Pancreas (tissue), 10 donors: Measurements from ENCODE around the gene ZFYVE28. TPM values are rescaled to one million over a fixed set of nuclear protein-coding genes. Genes with fewer than 3 reads are reported as not detected.

Experiments used
- ATAC-seq, 4 donors: fragments of 200-7000 bp; cut with Tn5 transposase; one replicate each; pipeline versions ENCODE4 v1.8.0 to v1.9.1; 2020; ENCODE audit warnings: mild to moderate bottlenecking in 4 of 4, moderate library complexity in 4 of 4
- DNase-seq, 6 donors: peaks; one replicate each; pipeline ENCODE4 v3.0.0-alpha.2; 2020
- FAIRE-seq: peaks from 2 replicates; lab custom pipeline; 2012; peaks lifted over from hg19 to GRCh38; lab: Jason Lieb, UNC
- H3K27ac ChIP-seq, 4 donors: fragments of 200-600 bp; sonication (generic); 1 replicate in 3 of 4; 2 replicates in 1 of 4; pipeline versions ENCODE4 v1.5.0 to v1.8.0; 2020
- H3K27me3 ChIP-seq, 4 donors: fragments of 200-600 bp; one replicate each; pipeline ENCODE4 v1.8.0; 2021
- H3K36me3 ChIP-seq, 3 donors: fragments of 200-600 bp; sonication (generic) in 1 of 3; one replicate each; pipeline versions ENCODE4 v1.5.0 to v1.8.0; 2020 to 2021
- H3K4me1 ChIP-seq, 3 donors: fragments of 200-600 bp; one replicate each; pipeline ENCODE4 v1.8.0; 2021
- H3K4me3 ChIP-seq, 4 donors: fragments of 200-600 bp; sonication (generic) in 2 of 4; one replicate each; pipeline versions ENCODE4 v1.5.0 to v1.8.0; 2020 to 2021
- H3K9me3 ChIP-seq, 4 donors: fragments of 200-600 bp; one replicate each; pipeline ENCODE4 v1.8.0; 2021
- WGBS, 2 donors: extraction: QIAGEN DNeasy Blood & Tissue Kit; methylation state at CpG; one replicate each; pipeline ENCODE4 v1.1.7; 2013; 5-methylcytosine and 5-hydroxymethylcytosine counted together
- intact Hi-C, 3 donors: fragments of 100-400 bp; cut with DNase I; formaldehyde crosslinking; loops; one replicate each; pipeline versions ENCODE4 v1.11.1 to v1.14.2; 2022
- polyA plus RNA-seq, 2 donors: library from polyadenylated mRNA; stranded (reverse); fragments of 200-250 nt; gene quantifications; one replicate each; pipeline ENCODE4 v1.2.3, GENCODE V29; 2013
- total RNA-seq, 6 donors: library from RNA; stranded (reverse); fragmentation: NEBNext Ultra II Directional in 4 of 6; extraction: Animal tissue kit (Norgen Biotek cat#: 25700) in 4 of 6; gene quantifications; one replicate each; pipeline versions ENCODE4 v1.2.1 to v1.2.4, GENCODE V29; 2021 to 2023
- TF ChIP-seq, protein P1 (sequence below), 4 donors: fragments of 200-600 bp; sonication (generic) in 3 of 4; IDR thresholded peaks; one replicate each; pipeline versions ENCODE4 v1.5.0 to v1.8.0; 2021; ENCODE audit warnings: antibody characterized with exemption in 4 of 4
- donor health status: healthy with polysubstance abuse.
- donor health status: DM: no; HTN: no; CAD: no; lungs with moderate emphysema.
- donor health status: DM: no; HTN: no; CAD: no.
- donor health status: control.
- donor health status: control.
- donor health status: Bipolar disorder and iron deficiency.
- donor health status: DM: yes; HTN: yes; CAD: no.
- donor health status: DM: no; HTN: no; CAD: no.
- donor health status: DM: no; HTN: no; CAD: no.
- donor health status: DM: yes; HTN: yes; CAD: no.

Gene ZFYVE28
- total and polyA plus RNA-seq, 8 donors, result 3.8 to 13.4 (median 6.0) TPM

GRCh38 chr4:2350982-2351381, 67.5 kb downstream of the ZFYVE28 start:
- Histone ChIP-seq H3K4me1 (no peaks in the 10 kb centered on the region), H3K36me3 (no peaks in the 10 kb centered on the region), H3K27ac (no peak overlapping the region), H3K9me3 (no peaks in the 10 kb centered on the region), H3K27me3 (no peaks in the 10 kb centered on the region), H3K4me3 (no peak overlapping the region)
- WGBS, 2 donors, result 78 to 83% methylated on average over 4 of the region's 4 CpGs
- DNase-seq (no peak), ATAC-seq (no peak), FAIRE-seq (no peak)
- TF ChIP-seq, protein P1, sequence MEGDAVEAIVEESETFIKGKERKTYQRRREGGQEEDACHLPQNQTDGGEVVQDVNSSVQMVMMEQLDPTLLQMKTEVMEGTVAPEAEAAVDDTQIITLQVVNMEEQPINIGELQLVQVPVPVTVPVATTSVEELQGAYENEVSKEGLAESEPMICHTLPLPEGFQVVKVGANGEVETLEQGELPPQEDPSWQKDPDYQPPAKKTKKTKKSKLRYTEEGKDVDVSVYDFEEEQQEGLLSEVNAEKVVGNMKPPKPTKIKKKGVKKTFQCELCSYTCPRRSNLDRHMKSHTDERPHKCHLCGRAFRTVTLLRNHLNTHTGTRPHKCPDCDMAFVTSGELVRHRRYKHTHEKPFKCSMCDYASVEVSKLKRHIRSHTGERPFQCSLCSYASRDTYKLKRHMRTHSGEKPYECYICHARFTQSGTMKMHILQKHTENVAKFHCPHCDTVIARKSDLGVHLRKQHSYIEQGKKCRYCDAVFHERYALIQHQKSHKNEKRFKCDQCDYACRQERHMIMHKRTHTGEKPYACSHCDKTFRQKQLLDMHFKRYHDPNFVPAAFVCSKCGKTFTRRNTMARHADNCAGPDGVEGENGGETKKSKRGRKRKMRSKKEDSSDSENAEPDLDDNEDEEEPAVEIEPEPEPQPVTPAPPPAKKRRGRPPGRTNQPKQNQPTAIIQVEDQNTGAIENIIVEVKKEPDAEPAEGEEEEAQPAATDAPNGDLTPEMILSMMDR (IDR thresholded peaks at IDR 0.05), result no peak
- intact Hi-C loops, result no loop called here

- TF ChIP-seq, protein P1 (IDR thresholded peaks at IDR 0.05), result no peak
- no peak for FAIRE-seq
- Histone ChIP-seq H3K4me3 (no peak overlapping the region), H3K27me3 (no peaks in the 10 kb centered on the region), H3K4me1 (no peaks in the 10 kb centered on the region), H3K36me3 (no peaks in the 10 kb centered on the region), H3K27ac (no peak overlapping the region), H3K9me3 (no peaks in the 10 kb centered on the region)
- intact Hi-C loops, result no loop called here
- ATAC-seq, result no peak
- 81 to 85% methylated on average over 3 of the region's 3 CpGs for WGBS, 2 donors
- no peak for DNase-seq
Measured at GRCh38 chr4:2348786-2349185, 69.7 kb downstream of the ZFYVE28 start.

DNA sequence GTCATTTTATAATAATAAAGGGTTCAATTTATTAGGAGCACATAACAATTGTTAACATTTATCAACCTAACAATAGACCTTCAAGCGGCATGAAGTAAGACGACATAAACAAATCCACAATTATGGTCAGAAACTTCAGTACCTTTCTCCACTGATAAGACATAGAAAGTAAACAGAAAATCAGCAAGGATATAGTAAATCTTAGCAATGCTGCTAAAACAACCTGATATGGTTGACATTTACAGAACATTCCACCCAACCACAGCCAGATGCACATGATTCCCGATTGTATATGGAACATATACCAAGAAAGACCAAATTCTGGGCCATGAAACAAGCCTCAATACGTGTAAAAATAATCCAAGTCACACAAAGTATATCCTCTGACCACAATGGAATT, 71.3 kb downstream of the ZFYVE28 start:
- DNase-seq (no peak), ATAC-seq (no peak), FAIRE-seq (no peak)
- intact Hi-C loops, result no loop called here
- Histone ChIP-seq H3K27ac (no peak overlapping the region), H3K9me3 (no peaks in the 10 kb centered on the region), H3K36me3 (no peaks in the 10 kb centered on the region), H3K4me3 (no peak overlapping the region), H3K27me3 (no peaks in the 10 kb centered on the region), H3K4me1 (no peaks in the 10 kb centered on the region)
- TF ChIP-seq, protein P1 (IDR thresholded peaks at IDR 0.05), result no peak
- 59 to 68% methylated on average over 4 of the region's 4 CpGs for WGBS, 2 donors

DNA sequence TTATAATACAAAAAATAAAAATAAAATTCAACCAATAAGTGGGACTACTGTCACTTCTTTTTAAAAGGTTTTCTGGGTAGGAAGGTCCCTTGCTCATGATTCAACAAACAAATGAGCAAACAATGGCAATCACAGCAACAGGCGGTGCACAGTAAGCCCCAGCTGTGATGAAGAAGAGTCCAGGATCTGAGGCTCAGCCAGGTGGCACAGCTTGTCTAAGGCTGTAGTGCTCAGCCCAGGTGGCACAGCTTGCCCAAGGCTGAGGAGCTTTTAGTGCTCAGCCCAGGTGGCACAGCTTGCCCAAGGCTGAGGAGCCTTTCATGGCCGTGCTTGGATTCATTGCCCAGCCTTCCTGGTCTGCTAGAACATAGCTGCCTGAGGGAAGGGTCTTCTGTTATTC, 75.0 kb downstream of the ZFYVE28 start:
- intact Hi-C loops, result no loop called here
- TF ChIP-seq, protein P1 (IDR thresholded peaks at IDR 0.05), result no peak
- Histone ChIP-seq H3K36me3 (no peaks in the 10 kb centered on the region), H3K4me3 (no peak overlapping the region), H3K9me3 (no peaks in the 10 kb centered on the region), H3K27me3 (no peaks in the 10 kb centered on the region), H3K27ac (no peak overlapping the region), H3K4me1 (no peaks in the 10 kb centered on the region)
- WGBS, 2 donors, result 86 to 89% methylated on average over 2 of the region's 2 CpGs
- ATAC-seq (no peak), DNase-seq (no peak), FAIRE-seq (no peak)

DNA sequence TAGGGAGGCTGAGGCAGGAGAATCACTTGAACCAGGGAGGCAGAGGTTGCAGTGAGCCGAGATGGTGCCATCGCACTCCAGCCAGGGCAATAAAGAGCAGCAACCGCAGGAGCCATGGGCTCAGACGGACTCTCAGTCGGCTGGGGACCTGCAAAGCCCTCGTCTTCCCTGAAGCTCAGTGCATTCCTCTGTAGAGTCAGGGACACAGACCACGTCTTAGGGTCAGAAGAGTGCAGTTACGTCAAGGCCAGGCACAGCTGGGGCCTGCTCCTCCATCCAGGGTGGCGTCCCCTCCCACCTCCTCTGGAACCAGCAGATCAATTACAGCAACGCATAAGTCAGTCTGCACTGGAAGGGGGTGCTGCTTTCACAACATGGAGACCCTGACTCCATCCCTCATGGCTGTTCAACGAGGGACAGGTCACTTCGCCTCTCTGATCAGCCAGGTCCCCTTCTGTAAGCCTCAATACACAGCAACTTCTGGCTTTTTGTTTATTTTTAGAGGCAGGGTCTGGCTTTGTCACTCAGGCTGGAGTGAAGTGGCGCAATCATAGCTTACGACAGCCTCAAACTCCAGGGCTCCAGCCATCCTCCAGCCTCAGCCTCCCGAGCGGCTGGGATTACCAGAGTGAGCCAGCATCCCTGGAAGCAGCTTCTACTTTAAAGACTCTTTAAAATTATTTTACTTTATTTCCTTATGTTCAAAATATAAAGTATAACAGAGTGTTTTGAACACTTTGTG, 76.4 kb downstream of the ZFYVE28 start:
- 90 to 91% methylated on average over 16 of the region's 16 CpGs for WGBS, 2 donors
- DNase-seq (peak in 2 of 6 donors; percentile 5 to 25), FAIRE-seq (no peak), ATAC-seq (no peak)
- intact Hi-C loops, result no loop called here
- Histone ChIP-seq H3K4me3 (no peak overlapping the region), H3K27ac (no peak overlapping the region), H3K36me3 (no peaks in the 10 kb centered on the region), H3K9me3 (no peaks in the 10 kb centered on the region), H3K27me3 (no peaks in the 10 kb centered on the region), H3K4me1 (no peaks in the 10 kb centered on the region)
- TF ChIP-seq, protein P1 (IDR thresholded peaks at IDR 0.05), result no peak
